ENCODE results near the gene TMEM270.

DNA sequence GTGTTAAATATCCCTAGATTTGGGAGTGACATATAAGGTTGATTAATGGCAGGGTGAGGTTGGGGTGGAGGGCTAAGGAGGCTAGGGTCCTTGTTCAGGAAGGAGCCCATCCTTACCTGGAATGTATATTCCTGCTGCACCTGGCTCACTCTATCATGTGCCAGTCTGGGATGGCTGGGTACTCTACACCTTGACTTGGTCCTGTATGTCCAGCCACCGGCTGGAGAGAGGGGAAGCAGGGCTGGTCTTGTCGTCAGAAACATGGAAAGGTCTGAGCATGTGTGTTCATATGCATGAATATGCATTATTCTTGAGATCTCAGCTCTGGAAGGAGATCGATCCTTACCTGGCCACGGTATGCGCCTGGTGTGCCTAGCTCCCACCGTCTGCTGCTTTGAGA, 33.2 kb downstream of the TMEM270 start:
- TF ChIP-seq GATAD2B (conservative IDR thresholded peaks at IDR 0.05; ENCODE audit: low read depth) (no peak), POLR2A (IDR thresholded peaks at IDR 0.05; ENCODE audit: low read depth, low read length) (no peak), ESRRA (IDR thresholded peaks at IDR 0.05; ENCODE audit: low read length) (no peak), KLF5 (IDR thresholded peaks at IDR 0.05; ENCODE audit: partially characterized antibody) (no peak), TCF12 (IDR thresholded peaks at IDR 0.05; ENCODE audit: low read depth, low read length) (no peak), NRF1 (conservative IDR thresholded peaks at IDR 0.05; ENCODE audit: low read depth, low read length) (no peak), POLR2AphosphoS5 (IDR thresholded peaks at IDR 0.05; ENCODE audit: low read length) (no peak), TAF1 (IDR thresholded peaks at IDR 0.05; ENCODE audit: borderline replicate concordance, low read depth, low read length) (no peak), ASH2L (IDR thresholded peaks at IDR 0.05; ENCODE audit: borderline replicate concordance, low read depth) (no peak), RAD51 (IDR thresholded peaks at IDR 0.05) (no peak), MYC (IDR thresholded peaks at IDR 0.05; ENCODE audit: insufficient read depth, insufficient read length, insufficient replicate concordance, low read length, severe bottlenecking) (no peak)
- TF ChIP-seq, protein P1, sequence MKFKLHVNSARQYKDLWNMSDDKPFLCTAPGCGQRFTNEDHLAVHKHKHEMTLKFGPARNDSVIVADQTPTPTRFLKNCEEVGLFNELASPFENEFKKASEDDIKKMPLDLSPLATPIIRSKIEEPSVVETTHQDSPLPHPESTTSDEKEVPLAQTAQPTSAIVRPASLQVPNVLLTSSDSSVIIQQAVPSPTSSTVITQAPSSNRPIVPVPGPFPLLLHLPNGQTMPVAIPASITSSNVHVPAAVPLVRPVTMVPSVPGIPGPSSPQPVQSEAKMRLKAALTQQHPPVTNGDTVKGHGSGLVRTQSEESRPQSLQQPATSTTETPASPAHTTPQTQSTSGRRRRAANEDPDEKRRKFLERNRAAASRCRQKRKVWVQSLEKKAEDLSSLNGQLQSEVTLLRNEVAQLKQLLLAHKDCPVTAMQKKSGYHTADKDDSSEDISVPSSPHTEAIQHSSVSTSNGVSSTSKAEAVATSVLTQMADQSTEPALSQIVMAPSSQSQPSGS (IDR thresholded peaks at IDR 0.05; ENCODE audit: low read length), result no peak
- TF ChIP-seq, protein P2, sequence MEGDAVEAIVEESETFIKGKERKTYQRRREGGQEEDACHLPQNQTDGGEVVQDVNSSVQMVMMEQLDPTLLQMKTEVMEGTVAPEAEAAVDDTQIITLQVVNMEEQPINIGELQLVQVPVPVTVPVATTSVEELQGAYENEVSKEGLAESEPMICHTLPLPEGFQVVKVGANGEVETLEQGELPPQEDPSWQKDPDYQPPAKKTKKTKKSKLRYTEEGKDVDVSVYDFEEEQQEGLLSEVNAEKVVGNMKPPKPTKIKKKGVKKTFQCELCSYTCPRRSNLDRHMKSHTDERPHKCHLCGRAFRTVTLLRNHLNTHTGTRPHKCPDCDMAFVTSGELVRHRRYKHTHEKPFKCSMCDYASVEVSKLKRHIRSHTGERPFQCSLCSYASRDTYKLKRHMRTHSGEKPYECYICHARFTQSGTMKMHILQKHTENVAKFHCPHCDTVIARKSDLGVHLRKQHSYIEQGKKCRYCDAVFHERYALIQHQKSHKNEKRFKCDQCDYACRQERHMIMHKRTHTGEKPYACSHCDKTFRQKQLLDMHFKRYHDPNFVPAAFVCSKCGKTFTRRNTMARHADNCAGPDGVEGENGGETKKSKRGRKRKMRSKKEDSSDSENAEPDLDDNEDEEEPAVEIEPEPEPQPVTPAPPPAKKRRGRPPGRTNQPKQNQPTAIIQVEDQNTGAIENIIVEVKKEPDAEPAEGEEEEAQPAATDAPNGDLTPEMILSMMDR (IDR thresholded peaks at IDR 0.05 in 2 of 3, conservative IDR thresholded peaks at IDR 0.05 in 1 of 3; ENCODE audit: control insufficient read depth in 2 of 3, extremely low read depth in 1 of 3, insufficient read depth in 1 of 3, low read depth in 3 of 3, low read length in 3 of 3), result no peak
- TF ChIP-seq, protein P3, sequence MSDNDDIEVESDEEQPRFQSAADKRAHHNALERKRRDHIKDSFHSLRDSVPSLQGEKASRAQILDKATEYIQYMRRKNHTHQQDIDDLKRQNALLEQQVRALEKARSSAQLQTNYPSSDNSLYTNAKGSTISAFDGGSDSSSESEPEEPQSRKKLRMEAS (IDR thresholded peaks at IDR 0.05; ENCODE audit: low read depth, low read length), result no peak
